HepG2 (cell line): ENCODE results near the gene TACC3. TPM values are rescaled to one million over a fixed set of nuclear protein-coding genes. Genes with fewer than 3 reads are reported as not detected.

Source experiments
- ETV5 ChIP-seq: IDR thresholded peaks from 2 replicates; pipeline ENCODE4 v1.6.1; 2018; ENCODE audit warnings: missing biosample characterization, missing genetic modification reagents, inconsistent platforms, borderline replicate concordance
- FOSL1 ChIP-seq: sonication (generic); formaldehyde crosslinking; IDR thresholded peaks from 2 replicates; pipeline ENCODE4 v1.9.0; 2021; ENCODE audit warnings: missing genetic modification reagents, borderline replicate concordance
- FOXM1 ChIP-seq: sonication (generic); formaldehyde crosslinking; IDR thresholded peaks from 2 replicates; pipeline ENCODE4 v1.5.0; 2020; ENCODE audit warnings: missing genetic modification reagents
- SRSF1 ChIP-seq: fragments of 200-400 bp; formaldehyde crosslinking; optimal IDR thresholded peaks from 2 replicates; pipeline ENCODE3; 2017; ENCODE audit warnings: mild to moderate bottlenecking, low read depth, low read length, moderate library complexity
- ZBTB20 ChIP-seq: sonication (generic); formaldehyde crosslinking; IDR thresholded peaks from 2 replicates; pipeline ENCODE4 v1.8.1; 2023; ENCODE audit warnings: missing genetic modification reagents, low read depth, mild to moderate bottlenecking, borderline replicate concordance
- ZNF142 ChIP-seq: sonication (generic); formaldehyde crosslinking; IDR thresholded peaks from 2 replicates; pipeline ENCODE4 v1.4.0; 2020; ENCODE audit warnings: missing genetic modification reagents
- ZNF547 ChIP-seq: sonication (generic); formaldehyde crosslinking; IDR thresholded peaks from 2 replicates; pipeline ENCODE4 v1.5.1; 2020; ENCODE audit warnings: mild to moderate bottlenecking, missing genetic modification reagents
- ZNF788 ChIP-seq: sonication (generic); formaldehyde crosslinking; IDR thresholded peaks from 2 replicates; pipeline ENCODE4 v1.5.0; 2020; ENCODE audit warnings: mild to moderate bottlenecking, missing genetic modification reagents, borderline replicate concordance
- polyA plus RNA-seq, 8 experiments: library from polyadenylated mRNA; depleted of rRNA in 3 of 8; stranded (reverse) in 7 of 8; unstranded in 1 of 8; fragments of >200 nt; fragmentation: Illumina TruSeq in 4 of 8; extraction: Trizol in 4 of 8; gene quantifications; 2 replicates each; pipeline versions ENCODE4 v1.2.1 to v1.2.3, GENCODE V29; 2011 to 2016; ENCODE audit warnings: low read depth in 4 of 8, missing spikeins in 1 of 8, mixed read lengths in 1 of 8; ENCODE audit not compliant: insufficient read depth in 1 of 8
- total RNA-seq, 5 experiments: library from RNA; depleted of rRNA; stranded (reverse); fragments of >200 nt; fragmentation: Illumina TruSeq; extraction: Trizol; gene quantifications; 2 replicates each; pipeline ENCODE4 v1.2.3, GENCODE V29; 2016; ENCODE audit warnings: low read depth in 1 of 5
- TF ChIP-seq, protein P1 (sequence below): sonication (generic); formaldehyde crosslinking; IDR thresholded peaks from 2 replicates; pipeline ENCODE4 v1.4.0; 2020; ENCODE audit warnings: missing genetic modification reagents
- TF ChIP-seq, protein P2 (sequence below): sonication (generic); formaldehyde crosslinking; IDR thresholded peaks from 2 replicates; pipeline ENCODE4 v1.5.0; 2020; ENCODE audit warnings: mild to moderate bottlenecking, missing genetic modification reagents
- TF ChIP-seq, protein P3 (sequence below): sonication (generic); formaldehyde crosslinking; conservative IDR thresholded peaks from 2 replicates; pipeline ENCODE4 v1.4.0; 2020; ENCODE audit warnings: missing genetic modification reagents

Gene TACC3
- total and polyA plus RNA-seq, 2 of the 13 experiments (the other 11 are each of a cell fraction or from before 2014, with no cell fraction given): 20.3 to 21.2 TPM

- TF ChIP-seq ZNF142 (CRISPR knock-in tag) (0 out of 2 replicates have a peak, but pooled peaks have one; percentile 7), FOXM1 (CRISPR knock-in tag) (peak; percentile 82; the same call in 1 of the 2 replicates), FOSL1 (no peak), ZNF788 (peak; percentile 72; the same call in 1 of the 2 replicates), SRSF1 (no peak), ZBTB20 (no peak; the same call in 1 of the 2 replicates), ETV5 (CRISPR knock-in tag) (peak; percentile 65; the same call in 1 of the 2 replicates), ZNF547 (no peak)
- TF ChIP-seq, protein P1, sequence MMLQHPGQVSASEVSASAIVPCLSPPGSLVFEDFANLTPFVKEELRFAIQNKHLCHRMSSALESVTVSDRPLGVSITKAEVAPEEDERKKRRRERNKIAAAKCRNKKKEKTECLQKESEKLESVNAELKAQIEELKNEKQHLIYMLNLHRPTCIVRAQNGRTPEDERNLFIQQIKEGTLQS (CRISPR knock-in tag): no peak
- TF ChIP-seq, protein P2, sequence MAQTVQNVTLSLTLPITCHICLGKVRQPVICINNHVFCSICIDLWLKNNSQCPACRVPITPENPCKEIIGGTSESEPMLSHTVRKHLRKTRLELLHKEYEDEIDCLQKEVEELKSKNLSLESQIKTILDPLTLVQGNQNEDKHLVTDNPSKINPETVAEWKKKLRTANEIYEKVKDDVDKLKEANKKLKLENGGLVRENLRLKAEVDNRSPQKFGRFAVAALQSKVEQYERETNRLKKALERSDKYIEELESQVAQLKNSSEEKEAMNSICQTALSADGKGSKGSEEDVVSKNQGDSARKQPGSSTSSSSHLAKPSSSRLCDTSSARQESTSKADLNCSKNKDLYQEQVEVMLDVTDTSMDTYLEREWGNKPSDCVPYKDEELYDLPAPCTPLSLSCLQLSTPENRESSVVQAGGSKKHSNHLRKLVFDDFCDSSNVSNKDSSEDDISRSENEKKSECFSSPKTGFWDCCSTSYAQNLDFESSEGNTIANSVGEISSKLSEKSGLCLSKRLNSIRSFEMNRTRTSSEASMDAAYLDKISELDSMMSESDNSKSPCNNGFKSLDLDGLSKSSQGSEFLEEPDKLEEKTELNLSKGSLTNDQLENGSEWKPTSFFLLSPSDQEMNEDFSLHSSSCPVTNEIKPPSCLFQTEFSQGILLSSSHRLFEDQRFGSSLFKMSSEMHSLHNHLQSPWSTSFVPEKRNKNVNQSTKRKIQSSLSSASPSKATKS: no peak
- TF ChIP-seq, protein P3, sequence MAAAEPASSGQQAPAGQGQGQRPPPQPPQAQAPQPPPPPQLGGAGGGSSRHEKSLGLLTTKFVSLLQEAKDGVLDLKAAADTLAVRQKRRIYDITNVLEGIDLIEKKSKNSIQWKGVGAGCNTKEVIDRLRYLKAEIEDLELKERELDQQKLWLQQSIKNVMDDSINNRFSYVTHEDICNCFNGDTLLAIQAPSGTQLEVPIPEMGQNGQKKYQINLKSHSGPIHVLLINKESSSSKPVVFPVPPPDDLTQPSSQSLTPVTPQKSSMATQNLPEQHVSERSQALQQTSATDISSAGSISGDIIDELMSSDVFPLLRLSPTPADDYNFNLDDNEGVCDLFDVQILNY (CRISPR knock-in tag): peak; percentile 91
Observed at GRCh38 chr4:1721003-1721665, at the start of gene TACC3, which contains the start of gene TMEM129 (continued).
